OCI-LY7 (cell line): ENCODE results near the gene ADCK2.

Source experiments
- CTCF ChIP-seq: fragments of 200-600 bp; sonication (generic); conservative IDR thresholded peaks from 2 replicates; pipeline ENCODE4 v1.5.1; 2014; ENCODE audit warnings: mild to moderate bottlenecking, antibody characterized with exemption, low read length, moderate library complexity, mixed read lengths
- EZH2phosphoT487 ChIP-seq: fragments of 200-600 bp; sonication (generic); IDR thresholded peaks from 2 replicates; pipeline ENCODE4 v1.6.1; 2018; ENCODE audit warnings: low read depth, borderline replicate concordance, mild to moderate bottlenecking, mixed run types, antibody characterized with exemption, low read length, moderate library complexity, mixed read lengths

GRCh38 chr7:140670343-140670935, 2.3 kb upstream of the ADCK2 start:
- no peak for TF ChIP-seq CTCF
- no peak for TF ChIP-seq EZH2phosphoT487
